Colonic mucosa (tissue), 4 donors: ENCODE measurements around the gene TCF7L2. TPM values are rescaled to one million over a fixed set of nuclear protein-coding genes. Genes with fewer than 3 reads are reported as not detected.

ENCODE experiments used
- DNase-seq: peaks from one replicate; pipeline ENCODE4 v3.0.0-alpha.2; 2020
- H3K27ac ChIP-seq: fragments of 200-600 bp; one replicate; pipeline ENCODE4 v1.8.0; 2021
- H3K27me3 ChIP-seq: fragments of 200-600 bp; one replicate; pipeline ENCODE4 v1.8.0; 2021
- H3K36me3 ChIP-seq: fragments of 200-600 bp; one replicate; pipeline ENCODE4 v1.8.0; 2021
- H3K4me1 ChIP-seq: fragments of 200-600 bp; one replicate; pipeline ENCODE4 v1.8.0; 2021; ENCODE audit warnings: mild to moderate bottlenecking
- H3K4me3 ChIP-seq: fragments of 200-600 bp; one replicate; pipeline ENCODE4 v1.8.0; 2021
- H3K9ac ChIP-seq, 2 donors: one replicate each; pipeline ENCODE4 v1.7.0; 2013; ENCODE audit warnings: control low read depth in 2 of 2, low read depth in 2 of 2, low read length in 2 of 2
- H3K9me3 ChIP-seq: fragments of 200-600 bp; one replicate; pipeline ENCODE4 v1.8.0; 2021
- intact Hi-C: fragments of 100-400 bp; cut with DNase I; formaldehyde crosslinking; loops from one replicate; pipeline ENCODE4 v1.14.1; 2022
- total RNA-seq, 2 donors: library from RNA; stranded (reverse); fragmentation: NEBNext Ultra II Directional in 1 of 2; extraction: Animal tissue kit (Norgen Biotek cat#: 25700) in 1 of 2; gene quantifications; one replicate each; pipeline ENCODE4 v1.2.1, GENCODE V29; 2021
- TF ChIP-seq, protein P1 (sequence below): fragments of 200-600 bp; IDR thresholded peaks from one replicate; pipeline ENCODE4 v1.8.0; 2022; ENCODE audit warnings: antibody characterized with exemption, mild to moderate bottlenecking
- donor health status: healthy.
- donor health status: DM: no; HTN: no; CAD: no.
- donor health status: DM: no; HTN: no; CAD: no.

Gene TCF7L2
- total RNA-seq, 2 donors from 2014 or later = 65.1 to 98.9 TPM

DNA sequence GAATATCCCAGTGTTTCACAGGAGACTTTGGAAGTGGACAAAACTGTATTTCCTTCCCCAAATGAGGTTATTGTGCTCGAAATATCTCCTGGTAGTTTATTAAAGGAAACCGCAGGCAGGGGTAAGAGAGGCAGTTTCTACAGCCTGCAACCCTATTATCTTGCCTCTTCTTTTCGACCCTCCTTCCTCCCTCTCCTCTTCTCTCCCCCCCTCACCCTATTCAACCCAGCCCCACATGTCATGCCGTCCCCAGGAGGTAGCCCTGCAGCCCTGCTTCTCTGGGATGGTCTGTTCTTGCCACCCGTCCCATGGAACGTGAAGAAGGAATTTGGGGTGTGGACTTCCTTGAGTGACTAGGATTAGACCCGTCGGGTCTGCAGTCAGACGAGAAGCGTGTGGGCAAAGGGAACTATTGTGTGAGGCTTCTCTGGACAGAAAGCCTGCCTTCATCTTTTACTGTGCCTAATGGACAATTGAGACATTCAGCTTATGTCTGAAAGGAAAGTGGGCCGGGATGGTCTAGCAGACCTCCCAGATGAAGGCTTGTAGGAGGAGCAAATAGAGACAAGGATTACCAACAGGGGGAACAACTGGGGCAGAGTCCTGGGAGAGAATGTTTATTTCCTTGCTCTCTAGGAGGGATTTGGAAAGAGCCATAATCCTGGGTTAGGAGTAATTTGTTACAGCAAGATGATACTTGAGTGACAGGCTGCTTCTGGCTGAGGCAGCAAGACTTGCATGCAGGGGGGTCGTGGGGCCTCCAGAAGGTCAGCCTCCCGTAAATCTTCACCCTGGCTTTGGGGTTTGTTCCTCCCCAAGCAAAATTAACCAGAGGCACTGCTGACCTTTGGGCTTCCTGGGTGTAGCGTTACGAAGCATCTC lies 77.8 kb downstream of the TCF7L2 start:
- H3K4me1 ChIP-seq = no peaks in the 10 kb centered on the region
- TF ChIP-seq, protein P1, sequence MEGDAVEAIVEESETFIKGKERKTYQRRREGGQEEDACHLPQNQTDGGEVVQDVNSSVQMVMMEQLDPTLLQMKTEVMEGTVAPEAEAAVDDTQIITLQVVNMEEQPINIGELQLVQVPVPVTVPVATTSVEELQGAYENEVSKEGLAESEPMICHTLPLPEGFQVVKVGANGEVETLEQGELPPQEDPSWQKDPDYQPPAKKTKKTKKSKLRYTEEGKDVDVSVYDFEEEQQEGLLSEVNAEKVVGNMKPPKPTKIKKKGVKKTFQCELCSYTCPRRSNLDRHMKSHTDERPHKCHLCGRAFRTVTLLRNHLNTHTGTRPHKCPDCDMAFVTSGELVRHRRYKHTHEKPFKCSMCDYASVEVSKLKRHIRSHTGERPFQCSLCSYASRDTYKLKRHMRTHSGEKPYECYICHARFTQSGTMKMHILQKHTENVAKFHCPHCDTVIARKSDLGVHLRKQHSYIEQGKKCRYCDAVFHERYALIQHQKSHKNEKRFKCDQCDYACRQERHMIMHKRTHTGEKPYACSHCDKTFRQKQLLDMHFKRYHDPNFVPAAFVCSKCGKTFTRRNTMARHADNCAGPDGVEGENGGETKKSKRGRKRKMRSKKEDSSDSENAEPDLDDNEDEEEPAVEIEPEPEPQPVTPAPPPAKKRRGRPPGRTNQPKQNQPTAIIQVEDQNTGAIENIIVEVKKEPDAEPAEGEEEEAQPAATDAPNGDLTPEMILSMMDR = no peak
- DNase-seq = no peak

DNA sequence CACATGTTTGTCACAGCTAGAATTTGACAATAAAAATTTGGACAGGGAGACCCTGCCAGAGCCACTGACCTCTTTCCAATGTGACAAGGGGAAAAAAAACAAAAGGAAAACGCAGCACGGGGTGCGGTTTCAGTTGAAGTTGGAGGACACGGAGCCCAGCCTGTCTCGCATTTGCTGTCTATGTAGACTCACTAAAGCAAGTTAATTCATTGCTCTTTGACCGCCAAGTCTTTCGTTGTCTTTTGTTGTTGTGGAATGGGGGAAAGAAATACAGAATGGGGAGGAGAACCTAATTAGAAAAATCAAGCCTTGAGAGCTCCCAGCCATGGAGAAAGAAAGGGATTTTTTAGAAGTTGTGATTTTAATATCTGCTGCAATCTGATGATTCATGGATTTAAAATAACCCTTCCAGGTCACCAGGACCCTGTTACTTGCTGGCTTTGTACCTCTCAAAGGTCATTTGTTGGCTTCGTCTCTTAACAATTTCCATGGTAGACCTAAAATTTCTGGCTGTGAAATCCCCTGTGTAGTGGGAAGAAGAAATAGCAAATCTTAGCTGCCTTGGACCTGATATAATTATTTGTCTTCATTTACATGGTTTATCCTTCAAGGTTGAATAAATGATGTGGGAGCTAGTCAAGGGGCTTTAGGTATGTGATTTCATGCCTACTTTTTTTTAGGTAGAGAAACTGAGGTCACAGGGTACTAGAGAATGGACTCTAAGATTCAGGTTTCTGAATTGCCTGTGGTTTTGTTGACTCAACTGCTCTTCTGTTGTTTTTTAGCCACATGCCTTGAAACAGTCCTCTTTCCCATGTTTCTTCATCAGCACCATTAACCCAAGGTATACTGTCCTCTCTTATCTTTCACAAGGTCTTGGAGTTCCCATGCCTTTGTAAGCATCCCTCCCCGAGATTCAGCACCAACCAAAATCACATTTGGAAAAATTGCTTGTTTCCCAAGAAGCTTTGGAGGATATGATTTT lies 78.7 kb downstream of the TCF7L2 start:
- no peak overlapping the region for H3K9ac ChIP-seq
- no peak for DNase-seq
- no peaks in the 10 kb centered on the region for H3K27me3 ChIP-seq
- no peaks in the 10 kb centered on the region for H3K4me1 ChIP-seq
- TF ChIP-seq, protein P1 = no peak
- no peaks in the 10 kb centered on the region for H3K36me3 ChIP-seq
- no peaks in the 10 kb centered on the region for H3K9me3 ChIP-seq
- intact Hi-C loops = no loop called here
- no peak overlapping the region for H3K27ac ChIP-seq
- H3K4me3 ChIP-seq = no peak overlapping the region

More for the DNA sequence above, 77.8 kb downstream of the TCF7L2 start:
- Histone ChIP-seq H3K27me3 (no peaks in the 10 kb centered on the region), H3K36me3 (no peaks in the 10 kb centered on the region), H3K27ac (no peak overlapping the region), H3K9ac (no peak overlapping the region), H3K9me3 (no peaks in the 10 kb centered on the region), H3K4me3 (no peak overlapping the region)
- intact Hi-C loops = no loop called here

DNA sequence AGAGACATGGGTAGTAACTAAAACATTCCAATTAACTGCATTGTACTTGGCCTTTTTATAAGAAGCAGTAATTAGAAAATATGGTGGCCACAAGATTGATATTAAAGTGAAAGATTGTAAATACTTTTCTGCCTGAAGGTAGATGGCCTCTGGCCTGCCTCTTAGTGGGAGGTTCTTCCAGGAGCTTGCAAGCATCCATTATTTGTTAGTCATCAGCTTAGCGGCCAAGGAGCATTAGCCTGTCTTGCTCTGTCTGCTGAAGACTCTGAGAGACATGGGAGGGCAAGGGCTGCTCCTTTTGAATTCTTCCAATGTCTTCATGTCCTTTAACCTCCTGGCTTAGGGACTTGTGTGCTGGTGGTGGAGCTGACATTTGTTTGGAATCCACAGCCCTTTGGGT lies 80.4 kb downstream of the TCF7L2 start:
- Histone ChIP-seq H3K9ac (no peak overlapping the region), H3K9me3 (no peaks in the 10 kb centered on the region), H3K27ac (no peak overlapping the region), H3K4me1 (peaks cover 12% of the 10 kb centered on the region), H3K4me3 (no peak overlapping the region), H3K27me3 (no peaks in the 10 kb centered on the region), H3K36me3 (no peaks in the 10 kb centered on the region)
- intact Hi-C loops = loop anchor here (5.0 kb wide), 1 partner anchor 87 kb away; no protein-coding TSS in a partner anchor
- TF ChIP-seq, protein P1 = no peak
- DNase-seq = no peak

DNA sequence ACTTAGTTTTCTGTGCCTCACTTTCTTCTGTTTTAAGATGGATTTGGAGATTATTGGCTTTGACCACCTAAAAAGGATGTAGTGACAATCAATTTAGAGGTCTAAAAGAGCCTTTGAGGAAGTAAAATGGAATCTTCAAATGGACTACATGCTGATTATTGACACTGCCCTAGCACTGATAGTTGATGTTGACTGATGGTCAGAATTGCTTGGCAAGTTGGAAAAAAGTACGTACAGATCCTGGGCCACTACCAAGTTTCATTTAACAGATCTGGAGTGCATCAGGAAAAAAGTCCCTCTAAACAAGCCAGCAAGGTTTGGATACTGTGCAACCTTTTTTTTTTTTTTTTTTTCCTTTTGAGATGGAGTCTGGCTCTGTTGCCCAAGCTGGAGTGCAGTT lies 81.1 kb downstream of the TCF7L2 start:
- TF ChIP-seq, protein P1 = no peak
- H3K9ac ChIP-seq = no peak overlapping the region
- no peaks in the 10 kb centered on the region for H3K9me3 ChIP-seq
- intact Hi-C loops = loop anchor here (5.0 kb wide), 1 partner anchor 86 kb away; no protein-coding TSS in a partner anchor
- H3K27ac ChIP-seq = no peak overlapping the region
- no peak for DNase-seq
- H3K4me3 ChIP-seq = no peak overlapping the region
- no peaks in the 10 kb centered on the region for H3K27me3 ChIP-seq
- H3K36me3 ChIP-seq = no peaks in the 10 kb centered on the region
- H3K4me1 ChIP-seq = peaks cover 12% of the 10 kb centered on the region

DNA sequence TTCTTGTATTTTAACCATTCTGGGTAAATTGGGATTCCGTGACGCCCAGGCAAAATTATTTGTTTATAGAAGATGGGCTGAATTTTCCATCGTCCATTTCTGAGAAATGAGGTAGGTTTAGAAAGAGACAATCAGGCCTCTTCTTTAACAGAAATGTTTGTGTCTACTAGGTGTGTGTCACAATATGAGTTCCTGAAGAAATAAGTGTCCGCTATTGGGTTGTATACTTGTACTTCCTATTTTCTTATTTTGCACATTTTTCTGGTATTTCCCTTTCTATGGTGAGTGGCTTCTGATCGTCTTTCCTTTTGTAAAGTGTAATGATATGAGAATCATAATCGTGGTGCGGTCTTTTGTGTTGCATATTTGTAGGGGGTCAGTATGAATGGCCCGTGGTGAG lies 83.9 kb downstream of the TCF7L2 start:
- no peaks in the 10 kb centered on the region for H3K9me3 ChIP-seq
- no peak overlapping the region for H3K27ac ChIP-seq
- intact Hi-C loops = loop anchor here (5.0 kb wide), 1 partner anchor 83 kb away; no protein-coding TSS in a partner anchor
- H3K4me1 ChIP-seq = peaks cover 12% of the 10 kb centered on the region
- TF ChIP-seq, protein P1 = no peak
- H3K9ac ChIP-seq = no peak overlapping the region
- no peak overlapping the region for H3K4me3 ChIP-seq
- H3K36me3 ChIP-seq = no peaks in the 10 kb centered on the region
- no peak for DNase-seq
- H3K27me3 ChIP-seq = no peaks in the 10 kb centered on the region
